PC-3 (cell line): ENCODE measurements around the gene HERC2. TPM values are rescaled to one million over a fixed set of nuclear protein-coding genes. Genes with fewer than 3 reads are reported as not detected.

ENCODE experiments used
- ATAC-seq: fragments of 200-7000 bp; cut with Tn5 transposase; 2 replicates; pipeline ENCODE4 v1.9.1; 2020; ENCODE audit warnings: mild to moderate bottlenecking, moderate library complexity
- BruUV-seq: library from RNA; stranded (reverse); fragments of 400-500 nt; replicated peaks from 2 replicates; lab custom pipeline; 2021; lab: Mats Ljungman, UMichigan
- CTCF ChIA-PET: fragments of 300-600 bp; sonication (Branson Sonifier 250); formaldehyde crosslinking; loops from one replicate; lab custom pipeline; 2022; ENCODE audit warnings: antibody characterized with exemption; lab: Charles Lee
- POLR2A ChIA-PET: fragments of 300-600 bp; sonication (Branson Sonifier 250); formaldehyde crosslinking; loops from one replicate; lab custom pipeline; 2022; ENCODE audit warnings: antibody characterized with exemption; ENCODE audit not compliant: unreplicated experiment; lab: Charles Lee
- DNase-seq: peaks from one replicate; pipeline ENCODE4 v3.0.0-alpha.2; 2015
- H2AFZ ChIP-seq: fragments of 300-600 bp; sonication (generic); 2 replicates; pipeline ENCODE4 v1.6.0; 2016; ENCODE audit warnings: antibody characterized with exemption, low read length
- H3F3A ChIP-seq: fragments of 300-600 bp; sonication (generic); one replicate; pipeline ENCODE4 v1.6.0; 2017; ENCODE audit warnings: antibody characterized with exemption, low read length, control low read depth, mild to moderate bottlenecking; ENCODE audit not compliant: unreplicated experiment
- H3K27ac ChIP-seq: fragments of 300-600 bp; sonication (generic); 2 replicates; pipeline ENCODE4 v1.5.1; 2016; ENCODE audit warnings: mild to moderate bottlenecking, low read length
- H3K27me3 ChIP-seq: fragments of 300-600 bp; sonication (generic); 2 replicates; pipeline ENCODE4 v1.6.1; 2016; ENCODE audit warnings: low read length, mixed read lengths
- H3K36me3 ChIP-seq: fragments of 300-600 bp; sonication (generic); 2 replicates; pipeline ENCODE4 v1.6.1; 2016; ENCODE audit warnings: low read depth, mixed run types, low read length, mixed read lengths
- H3K4me1 ChIP-seq: fragments of 300-600 bp; sonication (generic); 2 replicates; pipeline ENCODE4 v1.5.1; 2016; ENCODE audit warnings: low read length; ENCODE audit not compliant: insufficient read depth
- H3K4me2 ChIP-seq: fragments of 300-600 bp; sonication (generic); 2 replicates; pipeline ENCODE4 v1.6.0; 2016; ENCODE audit warnings: low read length
- H3K4me3 ChIP-seq: fragments of 300-600 bp; sonication (generic); 2 replicates; pipeline ENCODE4 v1.5.1; 2016; ENCODE audit warnings: mild to moderate bottlenecking, low read length, mixed read lengths
- H3K79me2 ChIP-seq: fragments of 300-600 bp; sonication (generic); 2 replicates; pipeline ENCODE4 v1.6.1; 2017; ENCODE audit warnings: low read length, mixed read lengths
- H3K9ac ChIP-seq: fragments of 300-600 bp; sonication (generic); 2 replicates; pipeline ENCODE4 v1.6.0; 2016; ENCODE audit warnings: mild to moderate bottlenecking, low read length
- H3K9me2 ChIP-seq: fragments of 300-600 bp; sonication (generic); replicated peaks from 2 replicates; pipeline ENCODE4 v1.6.1; 2016; ENCODE audit warnings: mixed run types, low read length, mixed read lengths
- H3K9me3 ChIP-seq: fragments of 300-600 bp; sonication (generic); 2 replicates; pipeline ENCODE4 v1.6.1; 2016; ENCODE audit warnings: low read length, mixed read lengths
- H4K20me1 ChIP-seq: fragments of 300-600 bp; sonication (generic); 2 replicates; pipeline ENCODE4 v1.6.1; 2016; ENCODE audit warnings: low read length, mixed read lengths
- EZH2 ChIP-seq: fragments of 300-600 bp; sonication (generic); IDR thresholded peaks from one replicate; pipeline ENCODE4 v1.6.1; 2017; ENCODE audit warnings: antibody characterized with exemption, mild to moderate bottlenecking, low read length; ENCODE audit not compliant: unreplicated experiment
- EZH2phosphoT487 ChIP-seq: fragments of 300-600 bp; sonication (generic); IDR thresholded peaks from 2 replicates; pipeline ENCODE4 v1.6.1; 2018; ENCODE audit warnings: mild to moderate bottlenecking, antibody characterized with exemption, low read length, borderline replicate concordance
- intact Hi-C: fragments of 100-400 bp; cut with micrococcal nuclease; formaldehyde crosslinking; loops from 2 replicates; pipeline ENCODE4 v1.9.0; 2023
- total RNA-seq: library from RNA; depleted of rRNA; stranded (reverse); fragments of >200 nt; gene quantifications from 2 replicates; pipeline ENCODE4 v1.2.3, GENCODE V29; 2014
- TF ChIP-seq, protein P1 (sequence below): fragments of 300-600 bp; sonication (generic); conservative IDR thresholded peaks from 2 replicates; pipeline ENCODE4 v1.5.1; 2017; ENCODE audit warnings: antibody characterized with exemption, low read depth, mild to moderate bottlenecking, low read length

The HERC2 gene
- total RNA-seq, 1 experiment from 2014 or later, result 45.9 TPM

DNA sequence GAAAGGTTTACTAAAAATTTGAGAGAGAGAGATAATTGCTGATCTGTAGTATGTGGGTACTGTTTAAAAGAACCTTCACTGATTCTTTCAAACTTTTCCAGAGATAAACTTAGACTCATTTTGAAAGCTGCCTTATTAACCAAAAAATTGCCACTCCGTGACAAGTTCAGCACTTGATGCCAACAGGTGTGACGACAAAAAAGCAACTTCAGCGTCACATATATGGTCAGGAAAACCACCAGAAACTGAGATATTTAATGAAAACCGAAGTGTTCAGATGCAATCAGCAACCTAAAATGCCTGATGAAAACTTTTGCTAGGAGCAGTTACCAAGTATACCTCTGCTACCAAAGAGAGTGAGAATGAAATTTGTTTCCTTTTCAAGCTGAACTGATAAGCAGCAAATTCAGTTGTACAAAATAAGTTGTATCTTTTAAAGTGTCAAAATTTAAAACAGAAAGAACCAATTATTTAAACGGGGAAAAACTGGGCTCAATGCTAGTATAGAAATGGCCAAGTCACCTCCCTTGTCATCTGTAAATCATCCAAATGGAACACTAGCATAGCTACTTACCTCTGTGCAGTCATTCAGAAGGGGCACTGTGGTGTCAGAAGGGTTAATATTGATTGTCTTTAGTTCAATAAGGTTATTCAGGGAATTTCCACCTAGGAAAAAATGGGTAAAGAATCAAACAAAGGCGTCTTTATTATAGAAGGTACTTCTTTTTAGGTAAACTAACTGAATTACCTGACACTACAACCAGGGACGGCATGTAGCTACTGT, 131.4 kb downstream of the HERC2 start:
- BruUV-seq, result no TSS peak
- DNase-seq (no peak), ATAC-seq (no peak)
- Histone ChIP-seq H3K9me3 (no peaks in the 10 kb centered on the region), H2AFZ (no peak overlapping the region), H3K4me2 (no peak overlapping the region), H3K4me1 (no peaks in the 10 kb centered on the region), H3K9me2 (no peaks in the 10 kb centered on the region), H3K79me2 (no peaks in the 10 kb centered on the region), H3K36me3 (peaks cover 32% of the 10 kb centered on the region), H3K4me3 (no peak overlapping the region), H3F3A (no peaks in the 10 kb centered on the region), H3K27ac (no peak overlapping the region), H4K20me1 (no peaks in the 10 kb centered on the region), H3K9ac (no peak overlapping the region), H3K27me3 (no peaks in the 10 kb centered on the region)
- CTCF ChIA-PET, result interaction anchor here (0.7 kb wide), 1 partner anchor 36 kb away, joined by 10 read pairs; no protein-coding TSS in a partner anchor
- TF ChIP-seq EZH2phosphoT487, result no peak
- no peak for TF ChIP-seq EZH2
- TF ChIP-seq, protein P1, sequence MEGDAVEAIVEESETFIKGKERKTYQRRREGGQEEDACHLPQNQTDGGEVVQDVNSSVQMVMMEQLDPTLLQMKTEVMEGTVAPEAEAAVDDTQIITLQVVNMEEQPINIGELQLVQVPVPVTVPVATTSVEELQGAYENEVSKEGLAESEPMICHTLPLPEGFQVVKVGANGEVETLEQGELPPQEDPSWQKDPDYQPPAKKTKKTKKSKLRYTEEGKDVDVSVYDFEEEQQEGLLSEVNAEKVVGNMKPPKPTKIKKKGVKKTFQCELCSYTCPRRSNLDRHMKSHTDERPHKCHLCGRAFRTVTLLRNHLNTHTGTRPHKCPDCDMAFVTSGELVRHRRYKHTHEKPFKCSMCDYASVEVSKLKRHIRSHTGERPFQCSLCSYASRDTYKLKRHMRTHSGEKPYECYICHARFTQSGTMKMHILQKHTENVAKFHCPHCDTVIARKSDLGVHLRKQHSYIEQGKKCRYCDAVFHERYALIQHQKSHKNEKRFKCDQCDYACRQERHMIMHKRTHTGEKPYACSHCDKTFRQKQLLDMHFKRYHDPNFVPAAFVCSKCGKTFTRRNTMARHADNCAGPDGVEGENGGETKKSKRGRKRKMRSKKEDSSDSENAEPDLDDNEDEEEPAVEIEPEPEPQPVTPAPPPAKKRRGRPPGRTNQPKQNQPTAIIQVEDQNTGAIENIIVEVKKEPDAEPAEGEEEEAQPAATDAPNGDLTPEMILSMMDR, result no peak
- POLR2A ChIA-PET, result no interaction called here
- intact Hi-C loops, result no loop called here

DNA sequence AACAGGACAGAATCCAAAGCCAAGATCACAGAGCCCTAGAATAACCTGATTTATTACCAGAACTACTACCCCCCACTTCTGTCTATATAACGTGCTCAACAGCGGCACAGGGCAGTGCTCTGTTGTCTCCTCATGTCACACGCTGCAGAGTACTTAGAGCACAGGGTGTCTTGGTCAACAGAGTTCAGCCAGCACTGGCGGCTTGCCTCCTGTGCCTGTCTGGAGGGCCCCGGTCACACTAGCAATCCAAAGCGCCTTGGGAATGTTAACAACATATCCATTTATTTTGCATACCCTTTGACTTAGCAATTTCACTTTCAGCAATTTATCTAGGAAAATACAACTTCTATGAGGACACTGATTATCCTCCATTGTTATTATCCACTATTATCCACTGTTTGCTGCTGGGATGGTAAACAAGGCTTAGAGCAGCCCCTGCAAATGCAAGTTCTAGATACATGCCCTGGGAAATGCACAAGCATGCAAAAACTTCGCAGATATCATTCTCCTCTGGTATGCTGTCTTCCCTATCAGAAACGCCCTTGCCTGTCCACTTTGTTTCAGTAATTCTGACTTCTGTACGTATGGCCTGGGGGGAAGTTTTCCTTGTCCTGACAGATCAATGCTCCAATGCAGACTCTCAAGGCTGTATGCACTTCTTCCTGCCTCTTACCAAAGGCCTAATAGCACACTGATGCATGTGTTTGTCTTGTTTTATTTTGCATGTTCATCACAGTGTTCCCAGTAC, 136.7 kb downstream of the HERC2 start:
- no TSS peak for BruUV-seq
- TF ChIP-seq, protein P1, result no peak
- TF ChIP-seq EZH2 (no peak), EZH2phosphoT487 (no peak)
- POLR2A ChIA-PET, result no interaction called here

More for the DNA sequence above, 136.7 kb downstream of the HERC2 start:
- Histone ChIP-seq H3F3A (no peaks in the 10 kb centered on the region), H3K27me3 (no peaks in the 10 kb centered on the region), H3K9me3 (no peaks in the 10 kb centered on the region), H3K9me2 (no peaks in the 10 kb centered on the region), H3K36me3 (peaks cover 39% of the 10 kb centered on the region), H3K9ac (no peak overlapping the region), H3K4me3 (no peak overlapping the region), H2AFZ (no peak overlapping the region), H3K4me2 (no peak overlapping the region), H3K4me1 (no peaks in the 10 kb centered on the region), H4K20me1 (no peaks in the 10 kb centered on the region), H3K27ac (no peak overlapping the region), H3K79me2 (no peaks in the 10 kb centered on the region)
- DNase-seq (no peak), ATAC-seq (no peak)
- intact Hi-C loops, result no loop called here
- CTCF ChIA-PET, result no interaction called here
